Measurements from ENCODE around the gene NOA1.
"Not testable (repeated sequence)": the region's sequence is repeated elsewhere in the genome, so short reads cannot be mapped to it uniquely, and the experiment has no call there.

Gene NOA1

DNA sequence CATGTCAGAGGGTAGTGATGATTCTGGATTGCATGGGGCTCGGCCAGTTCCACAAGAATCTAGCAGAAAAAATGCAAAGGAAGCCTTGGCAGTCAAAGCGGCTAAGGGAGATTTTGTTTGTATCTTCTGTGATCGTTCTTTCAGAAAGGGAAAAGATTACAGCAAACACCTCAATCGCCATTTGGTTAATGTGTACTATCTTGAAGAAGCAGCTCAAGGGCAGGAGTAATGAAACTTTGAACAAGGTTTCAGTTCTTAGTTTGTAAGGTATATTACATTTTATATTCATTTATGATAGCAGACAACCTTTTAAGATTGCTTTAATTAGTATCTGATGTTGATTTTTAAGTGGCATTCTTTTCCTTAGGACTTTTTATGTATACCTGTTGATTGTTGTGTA, 45.5 kb downstream of the NOA1 start:
- no peak overlapping the region for H3K4me3 ChIP-seq (ENCODE audit: low read depth, low read length)
- TF ChIP-seq, protein P1, sequence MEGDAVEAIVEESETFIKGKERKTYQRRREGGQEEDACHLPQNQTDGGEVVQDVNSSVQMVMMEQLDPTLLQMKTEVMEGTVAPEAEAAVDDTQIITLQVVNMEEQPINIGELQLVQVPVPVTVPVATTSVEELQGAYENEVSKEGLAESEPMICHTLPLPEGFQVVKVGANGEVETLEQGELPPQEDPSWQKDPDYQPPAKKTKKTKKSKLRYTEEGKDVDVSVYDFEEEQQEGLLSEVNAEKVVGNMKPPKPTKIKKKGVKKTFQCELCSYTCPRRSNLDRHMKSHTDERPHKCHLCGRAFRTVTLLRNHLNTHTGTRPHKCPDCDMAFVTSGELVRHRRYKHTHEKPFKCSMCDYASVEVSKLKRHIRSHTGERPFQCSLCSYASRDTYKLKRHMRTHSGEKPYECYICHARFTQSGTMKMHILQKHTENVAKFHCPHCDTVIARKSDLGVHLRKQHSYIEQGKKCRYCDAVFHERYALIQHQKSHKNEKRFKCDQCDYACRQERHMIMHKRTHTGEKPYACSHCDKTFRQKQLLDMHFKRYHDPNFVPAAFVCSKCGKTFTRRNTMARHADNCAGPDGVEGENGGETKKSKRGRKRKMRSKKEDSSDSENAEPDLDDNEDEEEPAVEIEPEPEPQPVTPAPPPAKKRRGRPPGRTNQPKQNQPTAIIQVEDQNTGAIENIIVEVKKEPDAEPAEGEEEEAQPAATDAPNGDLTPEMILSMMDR (IDR thresholded peaks at IDR 0.05; ENCODE audit: low read depth, low read length), result no peak

DNA sequence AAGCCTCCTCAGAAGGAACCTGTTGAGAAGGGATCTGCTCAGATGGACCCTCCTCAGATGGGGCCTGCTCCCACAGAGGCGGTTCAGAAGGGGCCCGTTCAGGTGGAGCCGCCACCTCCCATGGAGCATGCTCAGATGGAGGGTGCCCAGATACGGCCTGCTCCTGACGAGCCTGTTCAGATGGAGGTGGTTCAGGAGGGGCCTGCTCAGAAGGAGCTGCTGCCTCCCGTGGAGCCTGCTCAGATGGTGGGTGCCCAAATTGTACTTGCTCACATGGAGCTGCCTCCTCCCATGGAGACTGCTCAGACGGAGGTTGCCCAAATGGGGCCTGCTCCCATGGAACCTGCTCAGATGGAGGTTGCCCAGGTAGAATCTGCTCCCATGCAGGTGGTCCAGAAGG, 46.8 kb downstream of the NOA1 start:
- H3K4me3 ChIP-seq (ENCODE audit: low read depth, low read length), result no peak overlapping the region
- TF ChIP-seq, protein P1 (IDR thresholded peaks at IDR 0.05; ENCODE audit: low read depth, low read length), result no peak

DNA sequence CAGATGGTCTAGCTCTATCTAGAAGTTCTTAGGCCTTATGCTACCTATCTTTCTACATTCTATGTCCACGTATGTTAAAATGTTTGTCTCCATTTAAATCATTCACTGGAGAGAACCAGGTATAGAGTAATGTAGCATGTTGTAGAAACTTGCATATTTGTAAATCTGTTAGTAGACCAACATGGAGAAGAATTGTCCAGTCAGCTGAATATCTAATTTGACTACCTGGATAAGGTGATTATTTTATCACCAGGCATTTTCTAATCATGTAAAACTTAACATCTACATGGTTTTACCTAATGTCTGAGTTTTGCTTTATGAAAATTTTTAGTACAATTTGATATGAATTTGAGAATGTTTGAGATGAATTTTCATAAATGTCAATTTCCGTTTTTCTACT, 50.2 kb downstream of the NOA1 start:
- TF ChIP-seq, protein P1 (IDR thresholded peaks at IDR 0.05; ENCODE audit: low read depth, low read length), result no peak
- H3K4me3 ChIP-seq (ENCODE audit: low read depth, low read length), result no peak overlapping the region

DNA sequence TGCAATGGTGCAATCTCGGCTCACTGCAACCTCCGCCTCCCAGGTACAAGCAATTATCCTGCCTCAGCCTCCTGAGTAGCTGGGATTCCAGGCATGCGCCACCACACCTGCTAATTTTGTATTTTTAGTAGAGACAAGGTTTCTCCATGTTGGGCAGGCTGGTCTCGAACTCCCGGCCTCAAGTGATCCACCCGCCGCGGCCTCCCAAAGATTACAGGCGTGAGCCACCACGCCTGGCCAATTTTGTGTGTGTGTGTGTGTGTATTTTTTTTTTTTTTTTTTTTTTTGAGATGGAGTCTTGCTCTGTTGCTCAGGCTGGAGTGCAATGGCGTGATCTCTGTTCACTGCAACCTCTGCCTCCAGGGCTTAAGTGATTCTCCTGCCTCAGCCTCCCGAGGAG, 62.4 kb downstream of the NOA1 start:
- not testable (repeated sequence) for H3K4me3 ChIP-seq (ENCODE audit: low read depth, low read length)

DNA sequence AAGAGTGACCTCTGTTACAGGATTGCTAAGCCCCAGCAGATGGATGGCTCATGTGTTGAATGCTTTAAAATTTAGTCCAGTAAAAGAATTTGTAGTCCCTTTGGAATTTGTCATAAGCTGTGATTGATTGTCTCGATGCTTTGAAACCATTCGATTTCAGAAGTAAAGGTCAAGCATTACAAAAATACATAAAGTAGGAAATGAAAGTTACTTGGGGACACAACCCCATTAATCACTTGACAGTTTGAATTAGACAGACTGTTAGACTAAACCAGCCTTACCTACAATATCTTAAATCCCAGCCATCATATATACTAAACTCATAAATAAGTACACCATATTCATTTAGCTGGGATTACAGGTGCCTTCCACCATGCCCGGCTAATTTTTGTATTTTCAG, 63.1 kb downstream of the NOA1 start:
- TF ChIP-seq, protein P1 (IDR thresholded peaks at IDR 0.05; ENCODE audit: low read depth, low read length), result no peak
- H3K4me3 ChIP-seq (ENCODE audit: low read depth, low read length), result no peak overlapping the region

Data from WI38 (cell line).